ENCODE results near the gene CLDND2.

DNA sequence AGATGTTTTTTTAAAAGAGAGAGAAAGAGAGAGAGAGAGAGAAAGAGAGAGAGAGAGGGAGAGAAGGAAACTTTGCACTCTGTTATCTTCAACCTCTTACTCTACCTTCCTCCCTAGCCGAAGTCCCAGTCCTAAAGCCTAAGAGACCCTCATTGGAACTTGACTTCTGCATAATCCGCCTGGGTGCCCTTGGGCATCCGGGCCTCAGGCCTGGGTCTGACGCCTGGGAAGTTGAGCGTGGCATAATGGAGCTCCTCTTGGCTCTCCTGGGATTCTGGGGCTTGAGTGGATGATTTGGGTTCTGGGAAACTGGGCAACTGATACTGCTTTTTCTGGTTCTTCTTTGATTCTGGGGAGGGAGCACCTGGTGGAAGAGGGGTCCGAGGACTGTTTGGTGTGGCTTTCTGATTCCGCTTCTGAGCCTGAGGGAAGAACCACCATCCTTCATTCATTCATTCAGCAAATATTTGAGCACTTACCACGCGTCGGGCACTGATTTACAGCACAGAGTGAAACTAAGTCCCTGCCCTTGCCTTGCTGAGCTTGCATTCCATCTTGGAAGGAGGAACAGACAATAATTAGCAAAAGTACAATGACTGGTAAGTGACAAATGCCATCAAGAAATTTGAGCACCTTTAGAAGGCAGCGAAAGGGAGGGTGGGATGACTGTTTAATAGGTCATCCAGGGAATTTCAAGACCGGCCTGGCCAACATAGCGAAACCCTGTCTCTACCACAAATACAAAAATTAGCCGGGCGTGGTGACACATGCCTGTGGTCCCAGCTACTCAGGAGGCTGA lies 42.3 kb upstream of the CLDND2 start:
- TF ChIP-seq, protein P1, sequence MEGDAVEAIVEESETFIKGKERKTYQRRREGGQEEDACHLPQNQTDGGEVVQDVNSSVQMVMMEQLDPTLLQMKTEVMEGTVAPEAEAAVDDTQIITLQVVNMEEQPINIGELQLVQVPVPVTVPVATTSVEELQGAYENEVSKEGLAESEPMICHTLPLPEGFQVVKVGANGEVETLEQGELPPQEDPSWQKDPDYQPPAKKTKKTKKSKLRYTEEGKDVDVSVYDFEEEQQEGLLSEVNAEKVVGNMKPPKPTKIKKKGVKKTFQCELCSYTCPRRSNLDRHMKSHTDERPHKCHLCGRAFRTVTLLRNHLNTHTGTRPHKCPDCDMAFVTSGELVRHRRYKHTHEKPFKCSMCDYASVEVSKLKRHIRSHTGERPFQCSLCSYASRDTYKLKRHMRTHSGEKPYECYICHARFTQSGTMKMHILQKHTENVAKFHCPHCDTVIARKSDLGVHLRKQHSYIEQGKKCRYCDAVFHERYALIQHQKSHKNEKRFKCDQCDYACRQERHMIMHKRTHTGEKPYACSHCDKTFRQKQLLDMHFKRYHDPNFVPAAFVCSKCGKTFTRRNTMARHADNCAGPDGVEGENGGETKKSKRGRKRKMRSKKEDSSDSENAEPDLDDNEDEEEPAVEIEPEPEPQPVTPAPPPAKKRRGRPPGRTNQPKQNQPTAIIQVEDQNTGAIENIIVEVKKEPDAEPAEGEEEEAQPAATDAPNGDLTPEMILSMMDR (IDR thresholded peaks at IDR 0.05; ENCODE audit: insufficient read depth, low read length) = no peak
- TF ChIP-seq POLR2AphosphoS5 (IDR thresholded peaks at IDR 0.05; ENCODE audit: low read depth) = no peak
